ENCODE results near the gene OFD1. TPM values are rescaled to one million over a fixed set of nuclear protein-coding genes. Genes with fewer than 3 reads are reported as not detected.

The OFD1 gene
- total and polyA plus RNA-seq, 2 of the 8 experiments (the other 6 are each of a cell fraction or from before 2014, with no cell fraction given) = 8.0 to 23.4 TPM

GRCh38 chrX:13699183-13699826 is 35.2 kb upstream of the OFD1 start:
- Histone ChIP-seq H4K91ac (replicated peaks; ENCODE audit: insufficient read length, low read length) (no peak overlapping the region), H3K14ac (ENCODE audit: insufficient read length) (no peak overlapping the region), H3K56ac (replicated peaks; ENCODE audit: insufficient read length, low read depth, low read length) (no peak overlapping the region), H2BK5ac (ENCODE audit: low read depth, low read length) (no peak overlapping the region), H4K20me1 (replicated peaks in 1 of 2; ENCODE audit: control insufficient read depth in 1 of 2, insufficient read depth in 2 of 2, low read length in 2 of 2) (peaks cover 0 to 13% of the 10 kb centered on the region in 2 experiments), H3K27ac (ENCODE audit: low read depth, low read length) (no peak overlapping the region), H3K79me1 (ENCODE audit: low read depth, low read length) (peaks cover 6% of the 10 kb centered on the region), H3K4me3 (ENCODE audit: extremely low read depth in 1 of 4, insufficient read depth in 2 of 4, low read depth in 3 of 4, low read length in 4 of 4) (no peak overlapping the region), H4K8ac (ENCODE audit: extremely low read depth, insufficient read depth, low read length) (no peak overlapping the region), H3K4me1 (replicated peaks in 1 of 4; ENCODE audit: control insufficient read depth in 3 of 4, insufficient read depth in 4 of 4, low read length in 3 of 4) (peaks cover 0 to 4% (median 2%) of the 10 kb centered on the region in 4 experiments; a peak in 3 of 7 replicates), H2BK15ac (ENCODE audit: low read length) (no peak overlapping the region), H3K27me3 (replicated peaks in 1 of 4; ENCODE audit: control insufficient read depth in 3 of 4, extremely low read depth in 1 of 4, insufficient read depth in 3 of 4, low read length in 3 of 4) (no peaks in the 10 kb centered on the region), H2BK20ac (ENCODE audit: low read length) (no peak overlapping the region), H3K9ac (replicated peaks in 1 of 4; ENCODE audit: extremely low read depth in 1 of 4, low read depth in 3 of 4, low read length in 3 of 4) (no peak overlapping the region), H3K18ac (ENCODE audit: extremely low read depth, low read length) (no peak overlapping the region), H3K4ac (replicated peaks; ENCODE audit: insufficient read length, low read depth, low read length) (no peak overlapping the region), H3K23me2 (ENCODE audit: low read depth, low read length) (no peaks in the 10 kb centered on the region), H2AFZ (ENCODE audit: low read length) (no peak overlapping the region), H3K79me2 (ENCODE audit: control insufficient read depth in 1 of 2, insufficient read depth in 2 of 2, low read length in 2 of 2) (peaks cover 0 to 92% of the 10 kb centered on the region in 2 experiments; a peak in 3 of 4 replicates), H2AK5ac (ENCODE audit: low read depth, low read length) (no peak overlapping the region), H2BK12ac (ENCODE audit: low read depth, low read length) (no peak overlapping the region), H3K23ac (ENCODE audit: insufficient read length) (no peak overlapping the region), H3K4me2 (ENCODE audit: insufficient read depth in 1 of 2, low read depth in 2 of 2, low read length in 2 of 2) (no peak overlapping the region), H2BK120ac (replicated peaks; ENCODE audit: low read depth, low read length) (no peak overlapping the region), H3K36me3 (ENCODE audit: control insufficient read depth in 2 of 4, insufficient read depth in 4 of 4, low read length in 3 of 4) (no peaks in the 10 kb centered on the region; a peak in 3 of 8 replicates), H4K5ac (ENCODE audit: insufficient read length, low read depth, low read length) (no peak overlapping the region), H3K9me3 (ENCODE audit: insufficient read depth in 2 of 2, low read depth in 1 of 2, low read length in 1 of 2) (no peaks in the 10 kb centered on the region)
- DNase-seq (ENCODE audit: low read depth in 1 of 2, low spot score in 2 of 2) = no peak
- ChIA-PET CTCF (ENCODE audit: partially characterized antibody) (interaction anchor here (0.7 kb wide), 1 partner anchor 8 kb away, joined by 6 read pairs; no protein-coding TSS in a partner anchor), POLR2A (ENCODE audit: partially characterized antibody) (interaction anchor here (1.6 kb wide), 1 partner anchor 36 kb away, joined by 4 read pairs; the partner anchor contains the start of gene OFD1)
- TF ChIP-seq SRF (IDR thresholded peaks at IDR 0.05; ENCODE audit: low read depth, low read length) (no peak), BACH1 (IDR thresholded peaks at IDR 0.05; ENCODE audit: low read length) (no peak)
- no peak for FAIRE-seq
- 88% methylated on average over 7 of the region's 7 CpGs; no CpG with 5 or more reads in 1 of the 2 experiments for WGBS, 2 experiments (ENCODE audit: extremely low coverage in 1 of 2, insufficient coverage in 1 of 2, insufficient read length in 1 of 2, insufficient replicate concordance in 2 of 2, low coverage in 1 of 2, low lambda C conversion rate in 2 of 2, missing lambda C conversion rate in 1 of 2)

Data from H1 (cell line).